K562 (cell line): ENCODE results near the gene LEMD1.

Experiments
- GABPA ChIP-seq: fragments of 200-800 bp; sonication (Bioruptor generic); conservative IDR thresholded peaks from 2 replicates; pipeline ENCODE4 v1.6.1; 2016; ENCODE audit warnings: low read depth, missing genetic modification characterization, missing compliant biosample characterization
- ZNF24 ChIP-seq: fragments of 450-650 bp; IDR thresholded peaks from 2 replicates; pipeline ENCODE4 v1.6.1; 2016
- TF ChIP-seq, protein P1 (sequence below), 3 experiments: IDR thresholded peaks in 2 of 3; conservative IDR thresholded peaks in 1 of 3; 2 replicates each; pipeline ENCODE4 v1.5.1; 2011 to 2012; ENCODE audit warnings: low read length in 3 of 3, mild to moderate bottlenecking in 3 of 3, control low read depth in 2 of 3, improper control_type of control experiment in 1 of 3, inconsistent platforms in 1 of 3, low read depth in 1 of 3, mixed read lengths in 1 of 3, moderate library complexity in 1 of 3; ENCODE audit not compliant: insufficient read depth in 2 of 3

DNA sequence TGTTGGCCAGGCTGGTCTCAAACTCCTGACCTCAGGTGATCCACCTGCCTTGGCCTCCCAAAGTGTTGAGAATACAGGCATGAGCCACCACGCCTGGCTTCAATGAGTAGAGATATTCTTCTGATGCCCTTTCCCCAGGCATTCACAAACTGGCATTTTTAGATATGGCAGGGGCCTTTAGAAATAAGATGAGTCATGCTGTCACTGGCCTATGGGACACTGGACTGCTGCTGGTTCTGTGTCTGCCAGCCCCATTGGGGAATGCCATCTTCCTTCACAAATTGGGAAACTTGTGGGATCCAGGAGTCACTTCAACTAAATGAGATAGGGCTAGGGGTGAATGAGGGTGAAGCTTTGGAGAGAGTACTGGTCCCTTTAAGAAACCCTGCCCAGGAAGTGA is 81.2 kb downstream of the LEMD1 start:
- TF ChIP-seq, protein P1, sequence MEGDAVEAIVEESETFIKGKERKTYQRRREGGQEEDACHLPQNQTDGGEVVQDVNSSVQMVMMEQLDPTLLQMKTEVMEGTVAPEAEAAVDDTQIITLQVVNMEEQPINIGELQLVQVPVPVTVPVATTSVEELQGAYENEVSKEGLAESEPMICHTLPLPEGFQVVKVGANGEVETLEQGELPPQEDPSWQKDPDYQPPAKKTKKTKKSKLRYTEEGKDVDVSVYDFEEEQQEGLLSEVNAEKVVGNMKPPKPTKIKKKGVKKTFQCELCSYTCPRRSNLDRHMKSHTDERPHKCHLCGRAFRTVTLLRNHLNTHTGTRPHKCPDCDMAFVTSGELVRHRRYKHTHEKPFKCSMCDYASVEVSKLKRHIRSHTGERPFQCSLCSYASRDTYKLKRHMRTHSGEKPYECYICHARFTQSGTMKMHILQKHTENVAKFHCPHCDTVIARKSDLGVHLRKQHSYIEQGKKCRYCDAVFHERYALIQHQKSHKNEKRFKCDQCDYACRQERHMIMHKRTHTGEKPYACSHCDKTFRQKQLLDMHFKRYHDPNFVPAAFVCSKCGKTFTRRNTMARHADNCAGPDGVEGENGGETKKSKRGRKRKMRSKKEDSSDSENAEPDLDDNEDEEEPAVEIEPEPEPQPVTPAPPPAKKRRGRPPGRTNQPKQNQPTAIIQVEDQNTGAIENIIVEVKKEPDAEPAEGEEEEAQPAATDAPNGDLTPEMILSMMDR (IDR thresholded peaks at IDR 0.05 in 2 of 3, conservative IDR thresholded peaks at IDR 0.05 in 1 of 3; ENCODE audit: insufficient read depth in 2 of 3, low read depth in 1 of 3, low read length in 3 of 3) = no peak
- TF ChIP-seq GABPA = no peak
- no peak for TF ChIP-seq ZNF24
